NB4 (cell line): ENCODE data around the gene ACD.

Experiments
- DNase-seq: peaks from one replicate; pipeline ENCODE4 v3.0.0; 2010; ENCODE audit warnings: low read depth
- H3K4me3 ChIP-seq: one replicate; pipeline ENCODE4 v1.5.1; 2011; ENCODE audit warnings: mild to moderate bottlenecking, low read depth, low read length, moderate library complexity
- CTCF ChIP-seq: IDR thresholded peaks from one replicate; pipeline ENCODE4 v1.5.1; 2012; ENCODE audit warnings: low read depth, low read length
- MAX ChIP-seq: IDR thresholded peaks from 2 replicates; pipeline ENCODE4 v1.6.1; 2011; ENCODE audit warnings: low read depth, low read length
- MYC ChIP-seq: IDR thresholded peaks from 2 replicates; pipeline ENCODE4 v1.6.1; 2011; ENCODE audit warnings: low read depth, low read length
- POLR2A ChIP-seq: IDR thresholded peaks from 2 replicates; pipeline ENCODE4 v1.6.1; 2011; ENCODE audit warnings: mild to moderate bottlenecking; ENCODE audit not compliant: insufficient read length; ENCODE audit errors: extremely low read depth

The ACD gene

GRCh38 chr16:67673712-67674580, 13.9 kb upstream of the ACD start:
- no peak for DNase-seq
- no peak overlapping the region for H3K4me3 ChIP-seq
- no peak for TF ChIP-seq MYC
- TF ChIP-seq CTCF: no peak
- no peak for TF ChIP-seq MAX
- no peak for TF ChIP-seq POLR2A

- TF ChIP-seq POLR2A (no peak), MAX (no peak), CTCF (peak; percentile 91)
- H3K4me3 ChIP-seq: no peak overlapping the region
- DNase-seq: peak; percentile 75
Observed at GRCh38 chr16:67672739-67673662, 12.9 kb upstream of the ACD start.

GRCh38 chr16:67672306-67672705, 12.2 kb upstream of the ACD start:
- no peak for TF ChIP-seq MAX
- TF ChIP-seq CTCF: no peak
- TF ChIP-seq POLR2A: no peak
- TF ChIP-seq MYC: no peak
- DNase-seq: no peak
- no peak overlapping the region for H3K4me3 ChIP-seq

GRCh38 chr16:67669499-67670101, 9.5 kb upstream of the ACD start:
- no peak overlapping the region for H3K4me3 ChIP-seq
- no peak for DNase-seq
- no peak for TF ChIP-seq MAX
- TF ChIP-seq POLR2A: no peak
- no peak for TF ChIP-seq MYC

- peak; percentile 38 for DNase-seq
- no peak overlapping the region for H3K4me3 ChIP-seq
- TF ChIP-seq CTCF (peak; percentile 54), POLR2A (no peak)
Observed at GRCh38 chr16:67668495-67669157, 8.6 kb upstream of the ACD start.
